Neuron (in vitro differentiated cells): ENCODE measurements around the gene ALDH18A1.

Experiments
- H2AFZ ChIP-seq: one replicate; pipeline ENCODE4 v1.6.1; 2013; ENCODE audit warnings: low read depth, mild to moderate bottlenecking, inconsistent platforms, low read length, moderate library complexity
- H3K27me3 ChIP-seq: one replicate; pipeline ENCODE4 v1.6.1; 2013; ENCODE audit warnings: low read length; ENCODE audit not compliant: insufficient read depth
- H3K36me3 ChIP-seq: one replicate; pipeline ENCODE4 v1.6.1; 2013; ENCODE audit warnings: low read length; ENCODE audit not compliant: insufficient read depth
- H3K4me1 ChIP-seq: one replicate; pipeline ENCODE4 v1.6.1; 2013; ENCODE audit warnings: low read length; ENCODE audit not compliant: insufficient read depth
- H3K4me3 ChIP-seq: 2 replicates; pipeline ENCODE4 v1.5.1; 2013; ENCODE audit warnings: mild to moderate bottlenecking, low read length, moderate library complexity
- H3K9me3 ChIP-seq: one replicate; pipeline ENCODE4 v1.6.1; 2013; ENCODE audit warnings: low read length

Gene ALDH18A1

DNA sequence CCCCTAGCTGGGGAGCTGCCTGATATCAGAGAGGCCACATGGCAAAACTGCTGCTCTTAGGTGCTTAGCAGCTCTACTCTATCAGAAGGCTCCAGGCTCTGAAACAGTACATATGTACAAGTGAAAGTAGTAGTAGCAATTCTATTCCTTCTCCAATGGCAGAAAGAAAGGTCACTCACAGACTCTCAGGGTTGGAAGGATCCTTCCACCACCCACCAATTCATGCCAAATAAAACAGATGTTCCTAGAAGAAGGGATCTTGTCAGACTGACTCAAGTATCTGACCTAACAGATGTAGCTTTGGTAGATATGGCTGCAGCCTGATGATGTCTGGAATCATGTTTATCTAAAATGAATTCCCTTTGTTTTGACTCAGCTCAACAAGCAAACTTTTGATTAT lies 8.0 kb upstream of the ALDH18A1 start:
- H3K4me3 ChIP-seq: no peak overlapping the region
- H2AFZ ChIP-seq: no peak overlapping the region
- H3K4me1 ChIP-seq: no peaks in the 10 kb centered on the region
- H3K27me3 ChIP-seq: no peaks in the 10 kb centered on the region
- H3K9me3 ChIP-seq: no peaks in the 10 kb centered on the region
- H3K36me3 ChIP-seq: peaks cover 28% of the 10 kb centered on the region

DNA sequence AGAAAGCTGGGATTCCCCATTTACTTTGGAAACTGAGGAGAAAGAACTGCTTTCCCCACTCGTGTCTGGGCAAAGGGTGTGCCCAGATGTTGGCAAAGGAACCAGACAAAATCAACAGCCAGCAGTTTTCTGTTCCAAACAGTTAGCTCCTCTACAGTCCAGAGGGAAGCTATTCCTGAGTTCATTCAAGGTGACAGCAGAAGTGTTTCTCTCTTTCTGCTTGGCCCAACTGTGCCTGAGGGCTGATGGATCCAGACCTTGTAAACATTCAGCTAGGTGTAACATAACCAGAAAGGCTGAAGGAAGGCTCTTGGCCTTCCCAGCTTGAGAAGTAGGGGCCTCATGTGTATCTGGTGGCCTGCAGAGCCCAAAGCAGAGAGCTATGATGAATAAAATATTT lies 7.0 kb upstream of the ALDH18A1 start:
- peaks cover 23% of the 10 kb centered on the region for H3K36me3 ChIP-seq

DNA sequence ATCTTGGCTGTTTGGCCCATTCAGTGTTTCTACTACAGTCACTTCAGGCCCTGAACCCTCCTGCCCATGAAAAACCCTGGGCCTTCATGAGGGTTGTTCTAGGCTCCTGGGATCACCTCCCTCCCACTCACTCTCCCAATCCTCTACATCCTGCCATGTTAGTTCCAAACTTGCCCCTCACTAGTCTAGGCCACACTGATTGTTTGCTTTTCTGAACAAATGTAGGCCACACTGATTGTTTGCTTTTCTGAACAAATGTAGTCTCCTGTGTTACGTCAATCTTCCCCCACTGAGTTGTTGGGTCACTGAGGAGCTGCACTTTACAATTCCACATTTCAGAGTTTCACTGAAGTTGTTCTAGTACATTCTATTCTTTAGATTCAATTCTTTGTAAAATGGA lies 5.3 kb upstream of the ALDH18A1 start:
- H3K27me3 ChIP-seq: no peaks in the 10 kb centered on the region
- no peaks in the 10 kb centered on the region for H3K4me1 ChIP-seq
- H3K4me3 ChIP-seq: no peak overlapping the region
- peaks cover 14% of the 10 kb centered on the region for H3K36me3 ChIP-seq
- H3K9me3 ChIP-seq: no peaks in the 10 kb centered on the region
- no peak overlapping the region for H2AFZ ChIP-seq

More for the DNA sequence above, 7.0 kb upstream of the ALDH18A1 start:
- no peak overlapping the region for H2AFZ ChIP-seq
- H3K4me3 ChIP-seq: no peak overlapping the region
- no peaks in the 10 kb centered on the region for H3K9me3 ChIP-seq
- H3K27me3 ChIP-seq: no peaks in the 10 kb centered on the region
- H3K4me1 ChIP-seq: no peaks in the 10 kb centered on the region

DNA sequence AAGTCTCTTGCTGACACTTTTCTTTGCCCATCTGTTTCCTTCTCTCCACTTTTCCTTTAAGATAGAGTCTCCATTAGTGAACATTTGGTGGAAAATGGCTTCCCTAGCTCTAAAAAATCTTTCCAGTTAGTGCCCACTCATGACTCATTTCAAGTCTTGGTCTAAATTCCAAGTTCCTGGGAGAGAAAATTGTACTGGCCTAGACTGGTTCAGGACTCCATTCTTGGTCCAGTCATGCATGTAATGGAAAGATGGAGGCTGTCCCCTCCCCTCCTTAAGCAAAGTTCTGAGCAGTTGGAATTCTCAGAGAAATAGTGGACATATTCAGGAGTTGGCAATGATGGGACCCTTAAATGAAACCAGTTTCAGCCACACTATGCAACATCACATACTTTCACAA lies 3.8 kb upstream of the ALDH18A1 start:
- Histone ChIP-seq H3K36me3 (peaks cover 14% of the 10 kb centered on the region), H3K9me3 (no peaks in the 10 kb centered on the region), H3K4me1 (peaks cover 3% of the 10 kb centered on the region), H3K4me3 (no peak overlapping the region), H2AFZ (no peak overlapping the region), H3K27me3 (no peaks in the 10 kb centered on the region)

DNA sequence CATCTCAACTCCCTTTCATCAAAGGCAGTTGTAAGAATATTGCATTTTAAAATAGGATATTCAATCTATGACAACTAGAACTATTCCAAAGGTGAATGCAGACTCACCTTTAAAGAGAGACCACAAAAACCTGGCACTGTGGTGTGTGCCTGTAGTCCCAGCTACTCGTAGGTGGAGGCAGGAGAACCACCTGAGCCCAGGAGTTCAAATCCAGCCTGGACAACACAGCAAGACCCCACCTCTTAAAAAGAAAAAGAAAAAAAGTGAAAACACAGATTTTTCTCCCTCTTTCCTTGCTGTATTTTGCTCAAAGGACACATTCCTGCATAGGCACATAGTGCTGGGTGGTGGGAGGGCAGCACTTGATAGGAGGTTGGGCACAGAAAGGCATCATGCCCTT lies 739 bp upstream of the ALDH18A1 start:
- Histone ChIP-seq H3K36me3 (peaks cover 9% of the 10 kb centered on the region), H3K4me3 (peak overlapping the region; percentile 83), H2AFZ (peak overlapping the region; percentile 76), H3K27me3 (no peaks in the 10 kb centered on the region), H3K9me3 (peaks cover 2% of the 10 kb centered on the region), H3K4me1 (peaks cover 8% of the 10 kb centered on the region)

DNA sequence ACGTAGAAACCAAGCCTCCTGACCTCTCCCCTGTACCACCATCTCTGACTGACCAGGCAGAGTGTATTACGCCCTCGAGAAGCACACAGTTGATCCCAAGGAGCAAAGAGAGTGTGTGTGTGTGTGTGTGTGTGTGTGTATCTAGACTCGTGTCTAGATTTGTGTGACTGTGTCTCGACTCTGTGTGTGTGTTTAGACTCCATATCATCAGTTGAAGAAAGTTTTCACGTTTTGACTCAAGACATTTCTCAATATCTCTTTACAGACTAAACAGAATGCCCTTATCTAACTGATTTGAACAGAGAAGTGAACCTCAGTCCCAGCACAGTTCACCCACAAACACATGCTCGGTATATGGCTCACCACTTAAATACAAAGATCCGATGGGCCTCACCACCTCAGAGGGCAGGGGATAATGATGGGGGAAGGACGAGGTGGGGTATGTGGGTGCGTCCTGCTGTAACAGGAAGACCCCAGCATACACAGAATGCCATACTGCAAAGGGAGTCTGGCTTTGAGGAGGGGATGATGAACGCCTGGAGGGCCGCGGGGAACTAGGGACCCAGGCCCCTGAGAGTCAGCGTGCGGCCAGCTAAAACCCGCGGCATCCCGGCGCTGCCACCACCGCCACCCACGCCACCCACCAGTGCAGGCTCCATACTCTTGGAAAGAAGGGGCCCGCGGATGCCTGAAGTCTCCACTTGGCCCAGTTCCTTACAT lies 780 bp downstream of the ALDH18A1 start:
- Histone ChIP-seq H3K27me3 (no peaks in the 10 kb centered on the region), H3K4me1 (peaks cover 8% of the 10 kb centered on the region), H3K9me3 (peaks cover 10% of the 10 kb centered on the region), H3K36me3 (peaks cover 22% of the 10 kb centered on the region), H3K4me3 (peak overlapping the region; percentile 83), H2AFZ (peak overlapping the region; percentile 76)

DNA sequence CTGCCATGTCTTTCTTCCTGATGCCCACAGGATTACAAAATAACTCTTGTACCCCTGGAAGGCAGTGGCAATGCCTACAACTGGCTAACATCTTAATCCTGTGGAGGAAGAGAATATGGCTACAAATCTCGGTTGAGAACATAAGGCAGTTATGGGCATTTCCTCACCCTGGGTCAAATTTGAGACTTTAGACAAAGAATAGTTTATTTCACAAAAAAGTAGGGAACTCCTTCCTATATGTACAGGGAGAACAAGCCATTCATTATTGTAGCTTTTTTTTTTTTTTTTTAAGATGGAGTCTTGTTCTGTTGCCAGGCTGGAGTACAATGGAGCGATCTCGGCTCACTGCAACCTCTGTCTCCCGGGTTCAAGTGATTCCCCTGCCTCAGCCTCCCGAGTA lies 2.6 kb downstream of the ALDH18A1 start:
- Histone ChIP-seq H3K4me3 (no peak overlapping the region), H3K9me3 (peaks cover 10% of the 10 kb centered on the region), H3K36me3 (peaks cover 29% of the 10 kb centered on the region), H2AFZ (no peak overlapping the region), H3K27me3 (no peaks in the 10 kb centered on the region), H3K4me1 (peaks cover 8% of the 10 kb centered on the region)

DNA sequence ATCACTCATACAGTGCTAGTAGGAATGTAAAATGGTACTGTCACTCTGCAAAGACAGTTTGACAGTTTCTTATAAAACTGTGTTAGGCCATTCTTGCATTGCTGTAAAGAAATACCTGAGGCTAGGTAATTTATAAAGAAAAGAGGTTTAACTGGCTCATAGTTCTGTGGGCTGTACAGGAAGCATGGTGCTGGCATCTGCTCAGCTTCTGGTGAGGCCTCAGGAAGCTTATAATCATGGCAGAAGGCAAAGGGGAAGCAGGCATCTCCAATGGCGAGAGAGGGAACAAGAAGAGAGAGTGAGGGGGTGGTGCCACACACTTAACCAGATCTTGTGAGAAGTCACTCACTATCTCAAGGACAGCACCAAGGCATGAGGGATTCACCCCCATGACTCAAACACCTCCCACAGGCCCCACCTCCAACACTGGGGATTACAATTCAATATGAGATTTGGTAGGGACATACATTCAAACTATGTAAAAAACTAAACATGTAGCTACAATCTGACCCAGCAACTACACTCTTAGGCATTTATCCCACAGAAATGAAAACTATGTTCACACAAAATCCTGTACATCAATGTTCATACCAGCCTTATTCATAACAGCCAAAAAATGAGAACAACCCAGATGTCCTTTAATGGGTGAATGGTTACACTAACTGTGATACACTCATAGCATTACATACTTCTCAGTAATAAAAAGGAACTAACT lies 5.0 kb downstream of the ALDH18A1 start:
- Histone ChIP-seq H3K36me3 (peaks cover 49% of the 10 kb centered on the region), H2AFZ (no peak overlapping the region), H3K4me1 (peaks cover 8% of the 10 kb centered on the region), H3K9me3 (peaks cover 10% of the 10 kb centered on the region), H3K27me3 (no peaks in the 10 kb centered on the region), H3K4me3 (no peak overlapping the region)

DNA sequence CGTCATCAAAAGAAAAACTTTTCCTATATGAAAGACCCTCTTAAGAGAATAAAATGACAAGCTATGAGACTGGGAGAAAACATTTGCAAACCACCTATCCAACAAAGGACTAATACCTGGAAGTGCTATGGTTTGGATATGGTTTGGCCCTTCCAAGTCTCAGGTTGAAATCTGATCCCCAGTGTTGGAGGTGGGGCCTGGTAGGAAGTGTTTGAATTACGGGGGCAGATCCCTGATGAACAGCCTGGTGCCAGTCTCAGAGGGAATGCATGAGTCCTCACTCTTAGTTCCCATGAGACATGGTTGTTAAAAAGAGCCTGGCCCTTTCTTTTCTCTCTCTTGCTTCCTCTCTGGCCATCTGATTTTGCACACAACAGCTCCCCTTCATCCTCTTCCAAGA lies 6.3 kb downstream of the ALDH18A1 start:
- H3K36me3 ChIP-seq: peaks cover 52% of the 10 kb centered on the region
- peaks cover 5% of the 10 kb centered on the region for H3K4me1 ChIP-seq
- H3K4me3 ChIP-seq: no peak overlapping the region
- H2AFZ ChIP-seq: no peak overlapping the region
- H3K9me3 ChIP-seq: peaks cover 10% of the 10 kb centered on the region
- H3K27me3 ChIP-seq: no peaks in the 10 kb centered on the region

DNA sequence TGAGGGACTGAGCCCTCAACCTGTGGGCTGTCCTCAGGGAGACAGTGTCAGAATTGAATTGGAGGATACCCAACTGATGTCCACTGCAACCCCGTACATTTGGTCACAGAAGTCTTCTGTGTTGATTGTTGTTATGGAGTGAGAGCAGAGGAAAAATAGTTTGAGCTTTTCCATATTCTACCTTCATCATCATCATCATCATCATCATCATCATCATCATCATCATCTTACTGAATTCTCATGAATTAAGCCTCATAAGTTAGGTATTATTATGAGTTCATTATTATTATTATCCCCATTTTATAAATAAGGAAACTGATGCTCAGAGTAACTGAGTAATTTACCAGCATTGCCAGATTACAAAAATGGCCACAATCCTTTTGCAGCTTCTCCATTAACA lies 8.4 kb downstream of the ALDH18A1 start:
- Histone ChIP-seq H3K9me3 (peaks cover 10% of the 10 kb centered on the region), H2AFZ (no peak overlapping the region), H3K4me1 (no peaks in the 10 kb centered on the region), H3K36me3 (peaks cover 52% of the 10 kb centered on the region), H3K27me3 (no peaks in the 10 kb centered on the region), H3K4me3 (no peak overlapping the region)

DNA sequence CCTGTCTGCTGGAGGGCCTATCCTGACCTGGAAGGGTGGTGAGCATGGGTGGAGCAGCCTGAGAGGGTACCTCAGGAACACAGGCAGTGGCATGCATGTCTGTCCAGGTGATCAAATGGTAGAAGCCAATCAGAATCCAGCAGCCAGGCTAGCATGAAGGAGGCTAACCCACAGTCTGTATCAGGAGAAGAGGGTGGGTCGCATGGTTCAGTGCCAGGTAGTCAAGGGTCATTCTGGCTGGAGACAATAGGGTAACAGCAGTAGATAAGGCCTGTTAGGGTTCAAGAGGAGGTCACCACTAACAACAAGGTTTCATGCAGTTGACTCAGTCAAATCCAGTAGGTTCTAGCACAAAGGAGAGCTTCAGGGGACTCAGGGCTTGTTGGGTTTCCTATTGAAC lies 10.4 kb downstream of the ALDH18A1 start:
- peaks cover 2% of the 10 kb centered on the region for H3K9me3 ChIP-seq
- no peak overlapping the region for H3K4me3 ChIP-seq
- peaks cover 49% of the 10 kb centered on the region for H3K36me3 ChIP-seq
- no peak overlapping the region for H2AFZ ChIP-seq
- H3K27me3 ChIP-seq: no peaks in the 10 kb centered on the region
- no peaks in the 10 kb centered on the region for H3K4me1 ChIP-seq

DNA sequence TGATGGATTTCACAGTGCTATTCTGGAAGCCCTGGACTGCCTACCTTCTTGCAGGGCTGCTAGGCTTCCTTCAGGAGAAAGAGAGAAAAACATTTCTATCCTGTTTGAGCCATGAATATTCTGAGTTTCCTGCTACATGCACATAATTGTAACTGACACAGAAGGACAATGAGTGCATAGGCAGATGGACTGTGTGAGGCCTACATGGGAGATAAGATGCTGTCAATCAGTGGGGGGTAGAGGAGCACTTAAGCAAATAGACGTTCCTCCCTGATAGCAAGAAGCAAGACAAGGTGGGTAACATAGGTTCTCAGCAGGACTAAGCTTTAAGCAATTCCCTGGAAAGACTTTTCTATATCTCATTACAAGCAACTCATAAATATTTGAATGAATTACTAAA lies 11.6 kb downstream of the ALDH18A1 start:
- no peaks in the 10 kb centered on the region for H3K27me3 ChIP-seq
- no peak overlapping the region for H3K4me3 ChIP-seq
- H2AFZ ChIP-seq: no peak overlapping the region
- H3K9me3 ChIP-seq: no peaks in the 10 kb centered on the region
- H3K4me1 ChIP-seq: no peaks in the 10 kb centered on the region
- H3K36me3 ChIP-seq: peaks cover 54% of the 10 kb centered on the region

DNA sequence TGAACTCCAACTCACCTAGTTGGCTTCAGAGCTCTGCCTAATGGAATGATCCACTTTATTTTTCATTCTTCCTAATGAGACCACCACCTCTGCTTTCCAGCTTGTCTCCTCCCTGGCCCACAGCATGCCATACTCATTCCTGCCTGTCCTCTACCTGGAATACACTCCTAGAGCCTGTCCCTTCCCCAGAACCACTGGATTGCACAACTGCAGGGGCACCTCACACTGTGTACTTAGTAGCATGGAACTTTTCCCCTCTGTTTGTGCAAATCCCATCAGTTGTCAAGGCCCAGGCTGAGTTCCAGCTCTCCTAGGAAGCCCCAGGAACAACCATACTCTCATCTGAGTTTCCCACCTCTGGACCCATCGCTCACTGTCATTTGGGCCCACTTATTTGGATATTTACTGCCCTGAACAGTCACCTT lies 15.6 kb downstream of the ALDH18A1 start:
- Histone ChIP-seq H3K9me3 (no peaks in the 10 kb centered on the region), H3K36me3 (peaks cover 61% of the 10 kb centered on the region), H3K4me3 (no peak overlapping the region), H3K4me1 (no peaks in the 10 kb centered on the region), H2AFZ (no peak overlapping the region), H3K27me3 (no peaks in the 10 kb centered on the region)
